ENCODE results near the gene IWS1.

The IWS1 gene

DNA sequence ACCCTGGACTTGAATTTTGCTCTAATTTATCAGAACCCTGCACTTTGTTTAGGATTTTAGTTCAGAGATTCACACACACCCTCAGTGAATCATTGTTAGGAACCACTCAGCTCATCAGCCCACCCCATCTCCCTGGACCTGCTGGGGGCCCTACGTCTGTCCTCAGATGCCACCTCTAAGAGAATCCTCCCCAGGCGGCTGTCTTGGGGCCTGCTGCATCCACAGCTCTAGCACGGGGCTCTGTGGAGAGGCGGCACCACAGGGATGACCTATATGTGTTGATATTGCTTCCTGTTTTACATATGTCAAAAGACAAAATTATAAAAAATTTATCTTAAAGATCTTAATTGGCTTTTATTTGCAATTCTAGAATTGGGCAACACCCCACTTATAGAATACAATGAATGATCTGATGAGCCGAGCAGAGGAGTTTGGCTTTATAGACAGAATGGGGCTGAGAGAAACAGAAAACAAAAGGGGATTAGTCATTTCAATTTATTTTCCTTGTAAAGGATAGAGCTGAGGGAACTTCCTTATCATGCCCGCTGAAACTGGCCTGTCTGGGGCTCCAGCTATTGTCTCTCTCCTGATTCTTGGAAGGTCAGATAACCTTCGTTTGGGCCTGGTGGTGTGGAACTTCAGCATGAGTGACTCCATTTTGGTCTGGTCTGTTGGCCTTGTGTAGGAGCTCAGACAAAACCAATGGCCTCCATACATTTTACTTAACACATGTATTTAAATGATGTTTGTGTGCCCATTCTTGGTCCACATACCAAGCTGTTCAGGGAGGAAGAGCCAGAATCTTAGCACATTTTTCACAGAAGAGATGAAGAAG lies 10.6 kb upstream of the IWS1 start:
- Histone ChIP-seq H3K79me2 (ENCODE audit: control insufficient read depth, insufficient read depth, low read length) (no peaks in the 10 kb centered on the region), H3K4me3 (ENCODE audit: low read length) (no peak overlapping the region), H3K56ac (ENCODE audit: low read length) (no peak overlapping the region), H3K27ac (ENCODE audit: low read depth, low read length) (no peak overlapping the region), H3K4me2 (ENCODE audit: low read length) (no peak overlapping the region), H3K79me1 (ENCODE audit: low read length) (no peaks in the 10 kb centered on the region), H4K8ac (ENCODE audit: low read depth, low read length) (no peak overlapping the region), H3K4ac (ENCODE audit: low read depth, low read length) (no peak overlapping the region), H3K9ac (ENCODE audit: low read length) (no peak overlapping the region), H4K5ac (ENCODE audit: low read length) (no peak overlapping the region), H3K4me1 (ENCODE audit: control insufficient read depth, low read depth, low read length) (peaks cover under 1% of the 10 kb centered on the region), H2BK120ac (ENCODE audit: low read depth, low read length) (no peak overlapping the region), H2BK5ac (ENCODE audit: low read length) (no peak overlapping the region), H3K18ac (ENCODE audit: low read length) (no peak overlapping the region), H2AK5ac (ENCODE audit: low read length) (no peak overlapping the region), H3K36me3 (ENCODE audit: control insufficient read depth, insufficient read depth, low read length) (no peaks in the 10 kb centered on the region), H2BK15ac (replicated peaks; ENCODE audit: low read depth) (no peak overlapping the region), H3K23ac (ENCODE audit: low read length) (no peak overlapping the region), H3K27me3 (ENCODE audit: insufficient read depth, low read length, poor library complexity) (no peaks in the 10 kb centered on the region)
- WGBS (ENCODE audit: extremely low coverage, insufficient coverage, low lambda C conversion rate) = no CpG with 5 or more reads among the region's 7 CpGs
- no peak for DNase-seq

DNA sequence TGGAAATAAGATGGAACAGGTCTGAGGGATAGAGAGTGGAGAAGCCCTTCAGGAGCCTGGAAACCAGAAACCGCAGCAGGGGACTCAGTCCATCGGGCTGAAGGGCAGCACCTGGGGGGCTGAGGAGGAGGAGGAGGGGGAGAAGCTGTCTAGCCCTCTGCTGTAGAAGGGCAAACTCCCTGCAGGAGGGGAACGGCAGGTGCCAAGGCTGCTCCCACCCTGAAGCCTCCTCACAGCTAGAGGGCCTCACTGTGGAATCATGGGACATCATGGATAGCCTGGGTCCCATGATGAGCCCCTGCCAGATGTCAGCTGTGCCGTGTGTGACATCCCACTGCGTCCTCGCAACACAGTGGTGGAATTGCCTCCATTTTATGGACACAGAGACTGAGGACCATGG lies 9.6 kb upstream of the IWS1 start:
- Histone ChIP-seq H3K23ac (ENCODE audit: low read length) (no peak overlapping the region), H2BK15ac (replicated peaks; ENCODE audit: low read depth) (no peak overlapping the region), H4K5ac (ENCODE audit: low read length) (no peak overlapping the region), H4K8ac (ENCODE audit: low read depth, low read length) (no peak overlapping the region), H3K36me3 (ENCODE audit: control insufficient read depth, insufficient read depth, low read length) (no peaks in the 10 kb centered on the region), H2AK5ac (ENCODE audit: low read length) (no peak overlapping the region), H3K4me2 (ENCODE audit: low read length) (no peak overlapping the region), H3K18ac (ENCODE audit: low read length) (no peak overlapping the region), H3K56ac (ENCODE audit: low read length) (no peak overlapping the region), H3K27ac (ENCODE audit: low read depth, low read length) (no peak overlapping the region), H2BK120ac (ENCODE audit: low read depth, low read length) (no peak overlapping the region), H3K4me1 (ENCODE audit: control insufficient read depth, low read depth, low read length) (no peaks in the 10 kb centered on the region), H3K9ac (ENCODE audit: low read length) (no peak overlapping the region), H3K79me1 (ENCODE audit: low read length) (no peaks in the 10 kb centered on the region), H3K4ac (ENCODE audit: low read depth, low read length) (no peak overlapping the region), H3K4me3 (ENCODE audit: low read length) (no peak overlapping the region), H3K27me3 (ENCODE audit: insufficient read depth, low read length, poor library complexity) (no peaks in the 10 kb centered on the region), H2BK5ac (ENCODE audit: low read length) (no peak overlapping the region), H3K79me2 (ENCODE audit: control insufficient read depth, insufficient read depth, low read length) (no peaks in the 10 kb centered on the region)
- DNase-seq = no peak
- WGBS (ENCODE audit: extremely low coverage, insufficient coverage, low lambda C conversion rate) = no CpG with 5 or more reads among the region's 6 CpGs

- Histone ChIP-seq H2BK5ac (ENCODE audit: low read length) (no peak within 1 kb of the TSS), H3K36me3 (ENCODE audit: control insufficient read depth, insufficient read depth, low read length) (no peaks in the 10 kb centered on the region), H4K5ac (ENCODE audit: low read length) (no peak within 1 kb of the TSS), H3K27me3 (ENCODE audit: insufficient read depth, low read length, poor library complexity) (no peaks in the 10 kb centered on the region), H3K79me2 (ENCODE audit: control insufficient read depth, insufficient read depth, low read length) (no peaks in the 10 kb centered on the region), H3K9ac (ENCODE audit: low read length) (no peak within 1 kb of the TSS), H4K8ac (ENCODE audit: low read depth, low read length) (no peak within 1 kb of the TSS), H3K4me3 (ENCODE audit: low read length) (no peak within 1 kb of the TSS), H2AK5ac (ENCODE audit: low read length) (no peak within 1 kb of the TSS), H2BK15ac (replicated peaks; ENCODE audit: low read depth) (no peak within 1 kb of the TSS), H3K79me1 (ENCODE audit: low read length) (no peaks in the 10 kb centered on the region), H3K27ac (ENCODE audit: low read depth, low read length) (no peak within 1 kb of the TSS), H3K18ac (ENCODE audit: low read length) (no peak within 1 kb of the TSS), H3K4me1 (ENCODE audit: control insufficient read depth, low read depth, low read length) (no peaks in the 10 kb centered on the region), H3K4me2 (ENCODE audit: low read length) (no peak within 1 kb of the TSS), H3K56ac (ENCODE audit: low read length) (no peak within 1 kb of the TSS), H3K4ac (ENCODE audit: low read depth, low read length) (no peak within 1 kb of the TSS), H2BK120ac (ENCODE audit: low read depth, low read length) (no peak within 1 kb of the TSS), H3K23ac (ENCODE audit: low read length) (no peak within 1 kb of the TSS)
- WGBS (ENCODE audit: extremely low coverage, insufficient coverage, low lambda C conversion rate) = no CpG with 5 or more reads among the region's 11 CpGs
- no peak for DNase-seq
Observed at GRCh38 chr2:127535422-127535901, 9.2 kb upstream of the IWS1 start, which contains the start of gene MYO7B. Gene MYO7B (plus strand): TSS chr2:127535683. CDS start chr2:127559723, 24,040 bp downstream.

- H3K27me3 ChIP-seq (ENCODE audit: insufficient read depth, low read length, poor library complexity) = no peaks in the 10 kb centered on the region
- no peak overlapping the region for H3K4me2 ChIP-seq (ENCODE audit: low read length)
- H3K79me1 ChIP-seq (ENCODE audit: low read length) = no peaks in the 10 kb centered on the region
- H2BK5ac ChIP-seq (ENCODE audit: low read length) = no peak overlapping the region
- H4K5ac ChIP-seq (ENCODE audit: low read length) = no peak overlapping the region
- no peaks in the 10 kb centered on the region for H3K79me2 ChIP-seq (ENCODE audit: control insufficient read depth, insufficient read depth, low read length)
- H2BK15ac ChIP-seq (replicated peaks; ENCODE audit: low read depth) = no peak overlapping the region
- no peak overlapping the region for H2BK120ac ChIP-seq (ENCODE audit: low read depth, low read length)
- no peak overlapping the region for H3K27ac ChIP-seq (ENCODE audit: low read depth, low read length)
- no peak overlapping the region for H3K4ac ChIP-seq (ENCODE audit: low read depth, low read length)
- no peak for DNase-seq
- H3K9ac ChIP-seq (ENCODE audit: low read length) = no peak overlapping the region
- no peaks in the 10 kb centered on the region for H3K36me3 ChIP-seq (ENCODE audit: control insufficient read depth, insufficient read depth, low read length)
- H3K4me3 ChIP-seq (ENCODE audit: low read length) = no peak overlapping the region
- H3K56ac ChIP-seq (ENCODE audit: low read length) = no peak overlapping the region
- WGBS (ENCODE audit: extremely low coverage, insufficient coverage, low lambda C conversion rate) = no CpG with 5 or more reads among the region's 8 CpGs
- no peak overlapping the region for H2AK5ac ChIP-seq (ENCODE audit: low read length)
- no peak overlapping the region for H3K18ac ChIP-seq (ENCODE audit: low read length)
- no peak overlapping the region for H4K8ac ChIP-seq (ENCODE audit: low read depth, low read length)
- H3K23ac ChIP-seq (ENCODE audit: low read length) = no peak overlapping the region
- peaks cover 8% of the 10 kb centered on the region for H3K4me1 ChIP-seq (ENCODE audit: control insufficient read depth, low read depth, low read length)
Observed at GRCh38 chr2:127532296-127532695, 6.0 kb upstream of the IWS1 start.

DNA sequence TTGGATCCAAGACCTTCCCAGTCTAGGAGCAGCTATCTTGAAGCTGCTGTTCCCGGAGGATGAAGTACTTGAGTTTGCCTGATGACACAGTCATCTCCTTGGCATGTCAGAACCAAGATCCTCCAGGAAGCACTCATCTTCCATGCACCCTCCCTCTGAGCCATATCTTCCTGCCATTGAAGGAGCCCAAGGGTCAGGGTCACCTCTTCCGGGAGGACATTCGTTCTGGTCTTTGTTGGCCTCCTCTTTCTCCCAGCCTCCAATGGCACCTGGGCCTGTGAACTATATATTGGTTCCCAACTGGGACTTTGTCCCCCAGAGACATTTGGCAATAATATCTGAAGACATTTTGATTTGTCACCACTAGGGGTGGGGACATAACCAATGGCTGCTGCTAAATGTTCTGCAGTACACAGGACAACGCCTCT lies 4.9 kb upstream of the IWS1 start:
- DNase-seq = no peak
- no peak overlapping the region for H2BK120ac ChIP-seq (ENCODE audit: low read depth, low read length)
- peaks cover 11% of the 10 kb centered on the region for H3K4me1 ChIP-seq (ENCODE audit: control insufficient read depth, low read depth, low read length)
- H3K4ac ChIP-seq (ENCODE audit: low read depth, low read length) = no peak overlapping the region
- H3K23ac ChIP-seq (ENCODE audit: low read length) = no peak overlapping the region
- no peak overlapping the region for H3K27ac ChIP-seq (ENCODE audit: low read depth, low read length)
- no peak overlapping the region for H2AK5ac ChIP-seq (ENCODE audit: low read length)
- H2BK5ac ChIP-seq (ENCODE audit: low read length) = no peak overlapping the region
- H2BK15ac ChIP-seq (replicated peaks; ENCODE audit: low read depth) = no peak overlapping the region
- H3K4me3 ChIP-seq (ENCODE audit: low read length) = no peak overlapping the region
- no peak overlapping the region for H4K5ac ChIP-seq (ENCODE audit: low read length)
- H3K79me2 ChIP-seq (ENCODE audit: control insufficient read depth, insufficient read depth, low read length) = no peaks in the 10 kb centered on the region
- no peak overlapping the region for H3K4me2 ChIP-seq (ENCODE audit: low read length)
- WGBS (ENCODE audit: extremely low coverage, insufficient coverage, low lambda C conversion rate) = no CpG with 5 or more reads among the region's 4 CpGs
- no peaks in the 10 kb centered on the region for H3K79me1 ChIP-seq (ENCODE audit: low read length)
- no peak overlapping the region for H3K18ac ChIP-seq (ENCODE audit: low read length)
- H3K36me3 ChIP-seq (ENCODE audit: control insufficient read depth, insufficient read depth, low read length) = no peaks in the 10 kb centered on the region
- no peak overlapping the region for H3K9ac ChIP-seq (ENCODE audit: low read length)
- H3K56ac ChIP-seq (ENCODE audit: low read length) = no peak overlapping the region
- no peak overlapping the region for H4K8ac ChIP-seq (ENCODE audit: low read depth, low read length)
- H3K27me3 ChIP-seq (ENCODE audit: insufficient read depth, low read length, poor library complexity) = no peaks in the 10 kb centered on the region

Data from mesendoderm (in vitro differentiated cells).